Measurements from ENCODE around the gene MOSPD3.
"Not testable (repeated sequence)": the region's sequence is repeated elsewhere in the genome, so short reads cannot be mapped to it uniquely, and the experiment has no call there.

Gene MOSPD3

GRCh38 chr7:100626530-100627237 is 14.3 kb downstream of the MOSPD3 start:
- DNase-seq, result peak; percentile 69

- no peak for DNase-seq
Measured at GRCh38 chr7:100627238-100627549, 14.9 kb downstream of the MOSPD3 start.

GRCh38 chr7:100629117-100629716 is 16.9 kb downstream of the MOSPD3 start:
- DNase-seq, result no peak

GRCh38 chr7:100630066-100630465 is 17.7 kb downstream of the MOSPD3 start:
- DNase-seq, result no peak

- DNase-seq, result peak; percentile 53
Measured at GRCh38 chr7:100632951-100633717, 20.8 kb downstream of the MOSPD3 start.

GRCh38 chr7:100639995-100640516 is 27.7 kb downstream of the MOSPD3 start:
- DNase-seq, result no peak

- no peak for DNase-seq
Measured at GRCh38 chr7:100640517-100641440, 28.4 kb downstream of the MOSPD3 start.

- no peak for DNase-seq
Measured at GRCh38 chr7:100641463-100641859, 29.1 kb downstream of the MOSPD3 start, which contains the start of gene TFR2. Gene TFR2, minus strand, starts transcription at chr7:100641552. Its CDS starts 43 bp downstream, at chr7:100641509.

- no peak for DNase-seq
Measured at GRCh38 chr7:100641860-100642533, 29.7 kb downstream of the MOSPD3 start.

GRCh38 chr7:100642534-100642907 is 30.2 kb downstream of the MOSPD3 start:
- no peak for DNase-seq

- no peak for DNase-seq
Measured at GRCh38 chr7:100649826-100650565, 37.7 kb downstream of the MOSPD3 start.

GRCh38 chr7:100654908-100655831 is 42.8 kb downstream of the MOSPD3 start:
- no peak for DNase-seq

GRCh38 chr7:100655908-100656674 is 43.8 kb downstream of the MOSPD3 start, which contains the start of gene ACTL6B:
Gene ACTL6B, minus strand, starts transcription at chr7:100656448. Its CDS starts 94 bp downstream, at chr7:100656354.
- DNase-seq, result peak; percentile 68

GRCh38 chr7:100662194-100662776 is 49.9 kb downstream of the MOSPD3 start:
- not testable (repeated sequence) for DNase-seq

Measured in NCI-H1694 treated with DMSO at 0.1 percent for 48 hours (cell line).